Ishikawa (cell line): ENCODE data around the gene ZBTB6.

Source experiments
- CEBPB ChIP-seq: IDR thresholded peaks from 2 replicates; pipeline ENCODE4 v1.6.1; 2012
- CREB1 ChIP-seq: IDR thresholded peaks from 2 replicates; pipeline ENCODE4 v1.6.1; 2012; ENCODE audit warnings: low read depth
- EGR1 ChIP-seq: IDR thresholded peaks from 2 replicates; pipeline ENCODE4 v1.6.1; 2012
- EP300 ChIP-seq: IDR thresholded peaks from 2 replicates; pipeline ENCODE4 v1.6.1; 2012; ENCODE audit warnings: borderline replicate concordance
- FOXM1 ChIP-seq: IDR thresholded peaks from 2 replicates; pipeline ENCODE4 v1.6.1; 2012; ENCODE audit warnings: low read depth, borderline replicate concordance
- MAX ChIP-seq: IDR thresholded peaks from 2 replicates; pipeline ENCODE4 v1.6.1; 2012
- NFIC ChIP-seq: IDR thresholded peaks from 2 replicates; pipeline ENCODE4 v1.6.1; 2012
- RAD21 ChIP-seq: IDR thresholded peaks from 2 replicates; pipeline ENCODE4 v1.6.1; 2012; ENCODE audit warnings: low read depth
- REST ChIP-seq: IDR thresholded peaks from 2 replicates; pipeline ENCODE4 v1.6.1; 2012; ENCODE audit warnings: low read depth, mild to moderate bottlenecking
- TAF1 ChIP-seq: IDR thresholded peaks from 2 replicates; pipeline ENCODE4 v1.6.1; 2012; ENCODE audit warnings: low read depth, mild to moderate bottlenecking
- TCF12 ChIP-seq: IDR thresholded peaks from 2 replicates; pipeline ENCODE4 v1.6.1; 2012; ENCODE audit warnings: low read depth
- TEAD4 ChIP-seq: IDR thresholded peaks from 2 replicates; pipeline ENCODE4 v1.6.1; 2012
- USF1 ChIP-seq: IDR thresholded peaks from 2 replicates; pipeline ENCODE4 v1.6.1; 2012
- YY1 ChIP-seq: IDR thresholded peaks from 2 replicates; pipeline ENCODE4 v1.6.1; 2012; ENCODE audit warnings: low read depth
- ZBTB7A ChIP-seq: IDR thresholded peaks from 2 replicates; pipeline ENCODE4 v1.6.1; 2012; ENCODE audit warnings: low read depth

The ZBTB6 gene

GRCh38 chr9:122944960-122945888 is 32.1 kb upstream of the ZBTB6 start:
- no peak for TF ChIP-seq TCF12
- no peak for TF ChIP-seq FOXM1
- no peak for TF ChIP-seq TEAD4
- no peak for TF ChIP-seq REST
- TF ChIP-seq CREB1: no peak
- TF ChIP-seq EGR1: no peak
- TF ChIP-seq NFIC: no peak
- TF ChIP-seq EP300: no peak
- TF ChIP-seq RAD21: no peak
- TF ChIP-seq YY1: no peak

GRCh38 chr9:122941582-122942234 is 28.6 kb upstream of the ZBTB6 start:
- TF ChIP-seq REST: peak; percentile 62
- TF ChIP-seq TAF1: no peak

GRCh38 chr9:122940749-122941581 is 27.8 kb upstream of the ZBTB6 start, which contains the start of gene RABGAP1:
RABGAP1 (plus strand) TSS chr9:122941020; CDS start chr9:122957060, 16,040 bp downstream.
- TF ChIP-seq TEAD4 (no peak), EGR1 (peak; percentile 12; the same call in 1 of the 2 replicates), REST (no peak), YY1 (no peak), USF1 (peak; percentile 66), FOXM1 (0 out of 2 replicates have a peak, but pooled peaks have one; percentile 18), RAD21 (peak; percentile 2; the same call in 1 of the 2 replicates), ZBTB7A (0 out of 2 replicates have a peak, but pooled peaks have one; percentile 60), CREB1 (no peak), TAF1 (peak; percentile 34; the same call in 1 of the 2 replicates), CEBPB (no peak), EP300 (peak; percentile 16; the same call in 1 of the 2 replicates), MAX (no peak), NFIC (no peak), TCF12 (no peak)

- no peak for TF ChIP-seq FOXM1
Observed at GRCh38 chr9:122940454-122940748, 27.3 kb upstream of the ZBTB6 start.
